GM19025 (cell line): ENCODE data around the gene YKT6.

Experiments used
- ATAC-seq: cut with Tn5 transposase; IDR thresholded peaks from one replicate; pipeline ENCODE4 v1.9.1; 2021; ENCODE audit warnings: mild to moderate bottlenecking, low read depth, moderate library complexity; ENCODE audit not compliant: unreplicated experiment

Gene YKT6

GRCh38 chr7:44200699-44201461, at the start of gene YKT6:
Gene YKT6, plus strand, starts transcription at chr7:44200978. Its CDS starts 158 bp downstream, at chr7:44201136.
- ATAC-seq: peak; percentile 99

- no peak for ATAC-seq
These were observed 48.8 kb upstream of the YKT6 start for GRCh38 chr7:44151956-44152355.

DNA sequence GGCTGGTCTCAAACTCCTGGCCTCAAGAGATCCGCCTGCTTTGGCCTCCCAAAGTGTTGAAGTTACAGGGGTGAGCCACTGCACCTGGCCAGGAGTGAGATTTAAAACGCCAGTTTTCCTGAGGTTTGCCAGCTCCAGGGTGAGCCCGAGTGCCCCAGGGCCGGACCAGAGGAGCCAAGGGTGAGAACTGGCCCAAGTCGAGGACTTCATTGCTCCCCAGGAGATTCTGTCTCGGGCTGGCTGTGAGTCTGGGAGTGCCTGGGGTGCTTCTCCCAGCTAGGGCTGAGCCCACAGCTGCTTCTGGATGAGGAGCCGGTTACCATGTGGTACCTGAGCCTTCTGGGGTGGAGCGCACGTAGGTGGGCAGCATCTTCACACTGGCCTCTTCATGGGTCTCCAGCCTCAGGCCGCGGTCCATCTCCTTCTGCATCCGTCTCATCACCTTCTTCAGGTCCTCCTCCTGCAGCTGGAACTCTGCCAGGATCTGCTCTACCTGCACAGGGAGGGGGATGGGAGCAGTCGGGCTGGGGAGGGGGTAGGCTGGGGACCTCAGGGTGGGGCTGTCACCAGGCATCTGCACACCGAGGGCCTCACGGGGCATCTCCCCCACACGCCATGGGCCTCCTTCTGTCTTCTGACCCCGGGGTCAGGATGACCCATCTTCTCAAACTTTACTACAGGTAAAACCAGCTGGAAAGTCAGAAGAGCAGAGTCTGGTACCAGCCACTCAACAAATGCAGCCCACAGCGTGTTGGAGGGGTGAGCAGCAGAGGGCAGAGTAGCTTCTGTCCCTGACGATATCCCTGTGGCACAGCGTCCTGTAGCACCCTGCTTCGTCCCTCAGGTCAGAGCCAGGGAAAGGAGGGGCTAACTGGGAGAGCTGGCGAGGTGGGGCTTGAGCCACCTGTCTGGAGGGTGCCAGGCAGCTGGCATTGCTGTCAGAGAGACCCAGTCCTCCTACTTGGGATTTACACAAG, 47.5 kb upstream of the YKT6 start:
- no peak for ATAC-seq

GRCh38 chr7:44153948-44154335, 46.8 kb upstream of the YKT6 start:
- no peak for ATAC-seq

DNA sequence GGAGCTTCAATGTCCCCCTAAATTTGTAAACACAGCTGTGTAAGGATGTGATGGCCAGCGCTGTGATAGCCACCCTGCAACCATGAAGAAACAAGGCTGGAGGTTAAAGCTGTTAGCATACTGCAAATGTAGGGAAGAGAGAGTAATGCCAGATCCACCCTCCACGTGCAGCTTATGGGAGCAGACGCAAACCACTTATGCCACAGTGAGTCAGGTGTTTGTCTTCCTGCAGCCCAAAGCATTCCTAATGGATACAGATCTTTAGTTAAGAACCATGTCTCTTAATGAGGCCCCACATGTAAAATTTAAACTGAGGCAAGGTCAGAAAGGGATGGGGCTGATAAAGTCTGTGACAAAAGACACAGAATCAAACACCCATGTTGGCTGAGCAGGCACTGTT, 46.1 kb upstream of the YKT6 start:
- no peak for ATAC-seq

- ATAC-seq: no peak
These were observed 45.3 kb upstream of the YKT6 start for GRCh38 chr7:44155191-44156185.

DNA sequence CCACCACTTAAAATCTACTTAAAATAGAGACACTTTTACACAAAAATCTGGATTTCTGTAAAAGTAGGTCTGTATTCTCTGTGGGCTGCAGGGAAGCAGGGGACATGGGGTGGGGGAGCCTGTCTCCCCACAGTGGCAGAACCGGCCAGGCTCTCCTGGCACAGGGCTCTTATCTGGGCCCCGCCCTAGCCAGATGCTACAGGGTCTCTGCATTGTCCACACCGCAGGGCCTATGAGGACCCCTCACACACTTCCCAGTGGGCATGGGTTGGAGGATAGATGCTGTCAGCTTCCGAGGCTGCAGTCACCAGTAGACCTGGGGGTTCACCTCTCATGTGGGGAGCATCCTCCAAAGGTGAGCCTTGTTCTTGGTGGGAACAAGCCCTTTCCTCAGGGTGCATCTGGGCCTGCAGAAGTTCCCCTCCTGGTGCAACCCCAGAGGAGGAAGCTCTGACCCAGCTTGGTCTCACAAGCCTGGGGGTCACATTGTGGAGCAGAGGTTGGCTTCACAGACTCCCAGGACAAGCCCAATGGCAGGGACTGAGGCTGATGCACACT, 44.2 kb upstream of the YKT6 start:
- no peak for ATAC-seq

DNA sequence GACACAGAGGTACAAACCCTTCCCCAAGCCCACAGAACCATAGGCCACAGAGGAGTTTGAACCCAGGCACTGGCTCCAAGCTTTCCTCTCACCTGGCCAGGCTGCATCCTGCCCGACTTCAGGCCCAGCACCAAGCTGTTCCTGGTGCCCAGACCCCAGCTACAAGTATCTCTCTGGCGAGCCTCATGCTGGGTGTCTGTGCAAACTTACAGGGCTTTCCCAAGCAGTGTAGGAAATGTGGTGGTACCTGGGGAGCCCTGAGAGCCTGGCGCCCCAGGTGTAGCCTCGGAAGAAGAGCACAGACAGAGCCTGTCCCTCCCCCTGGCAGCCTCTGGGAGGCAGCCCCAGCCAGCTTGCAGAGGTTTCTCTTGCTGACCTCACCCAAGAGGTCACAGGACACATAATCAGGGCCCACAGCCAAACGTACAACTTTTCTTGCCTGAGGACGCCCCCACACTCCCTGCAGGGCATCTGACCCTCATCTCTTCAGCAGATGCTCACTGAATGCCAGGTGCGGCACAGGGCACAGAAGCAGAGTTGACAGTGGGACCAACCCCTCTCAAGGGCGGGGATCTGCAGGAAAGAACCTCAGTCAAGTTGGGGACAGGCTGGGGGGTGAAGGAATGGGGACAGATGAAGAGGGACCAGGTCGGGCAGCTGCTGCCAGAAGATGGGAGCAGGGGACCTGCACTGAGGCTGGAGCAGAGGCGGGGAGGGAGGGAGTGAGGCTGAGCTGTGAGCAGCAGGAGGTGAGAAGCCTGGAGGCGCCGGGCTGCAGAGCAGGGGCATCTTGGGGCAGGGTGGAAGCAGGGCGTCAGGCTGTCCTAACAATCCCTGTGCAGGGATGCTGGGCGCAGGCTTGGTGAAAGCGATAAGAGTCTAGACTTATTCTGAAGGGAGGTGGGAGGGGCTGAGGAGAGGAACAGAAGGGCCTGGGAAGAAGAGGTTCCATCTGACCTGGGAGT, 43.4 kb upstream of the YKT6 start:
- ATAC-seq: no peak

GRCh38 chr7:44158096-44158872, 42.5 kb upstream of the YKT6 start:
- no peak for ATAC-seq

DNA sequence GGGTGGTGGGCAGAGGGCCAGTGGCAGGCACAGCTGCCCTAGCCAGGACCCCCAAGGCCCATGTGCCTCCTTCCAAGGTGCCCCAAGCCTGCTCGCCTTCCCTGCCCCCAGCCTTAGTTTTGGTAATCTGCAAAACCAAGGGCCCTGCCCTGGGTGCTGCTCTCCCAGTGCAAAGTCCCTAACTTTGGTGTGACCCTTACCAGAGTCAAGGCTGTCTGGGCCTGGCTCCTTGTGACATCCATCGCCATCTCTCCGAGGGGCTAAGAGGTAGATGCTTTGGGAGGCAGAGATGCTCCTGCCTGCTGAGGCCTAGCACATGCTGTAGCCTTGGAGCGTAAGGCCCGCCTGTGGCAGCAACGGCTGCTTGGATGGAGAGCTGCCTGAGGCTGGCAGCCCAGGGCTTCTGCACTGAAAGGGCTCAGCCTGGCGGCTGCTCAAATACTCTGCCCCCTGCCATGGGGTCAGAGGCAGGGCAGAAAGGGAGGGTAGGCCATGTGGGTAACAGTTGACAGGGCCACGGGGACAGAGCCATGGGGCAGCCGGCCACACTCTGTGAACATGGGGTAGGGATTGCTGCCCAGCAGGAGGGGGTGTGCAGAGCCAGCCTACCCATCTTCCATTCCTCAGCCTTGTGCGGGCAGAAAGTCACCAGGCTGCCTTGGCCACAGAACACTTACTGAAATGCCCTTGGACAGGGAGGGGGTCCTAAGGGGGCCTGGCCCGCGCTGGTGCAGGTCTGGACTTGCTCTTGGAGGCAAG, 41.7 kb upstream of the YKT6 start:
- ATAC-seq: no peak

DNA sequence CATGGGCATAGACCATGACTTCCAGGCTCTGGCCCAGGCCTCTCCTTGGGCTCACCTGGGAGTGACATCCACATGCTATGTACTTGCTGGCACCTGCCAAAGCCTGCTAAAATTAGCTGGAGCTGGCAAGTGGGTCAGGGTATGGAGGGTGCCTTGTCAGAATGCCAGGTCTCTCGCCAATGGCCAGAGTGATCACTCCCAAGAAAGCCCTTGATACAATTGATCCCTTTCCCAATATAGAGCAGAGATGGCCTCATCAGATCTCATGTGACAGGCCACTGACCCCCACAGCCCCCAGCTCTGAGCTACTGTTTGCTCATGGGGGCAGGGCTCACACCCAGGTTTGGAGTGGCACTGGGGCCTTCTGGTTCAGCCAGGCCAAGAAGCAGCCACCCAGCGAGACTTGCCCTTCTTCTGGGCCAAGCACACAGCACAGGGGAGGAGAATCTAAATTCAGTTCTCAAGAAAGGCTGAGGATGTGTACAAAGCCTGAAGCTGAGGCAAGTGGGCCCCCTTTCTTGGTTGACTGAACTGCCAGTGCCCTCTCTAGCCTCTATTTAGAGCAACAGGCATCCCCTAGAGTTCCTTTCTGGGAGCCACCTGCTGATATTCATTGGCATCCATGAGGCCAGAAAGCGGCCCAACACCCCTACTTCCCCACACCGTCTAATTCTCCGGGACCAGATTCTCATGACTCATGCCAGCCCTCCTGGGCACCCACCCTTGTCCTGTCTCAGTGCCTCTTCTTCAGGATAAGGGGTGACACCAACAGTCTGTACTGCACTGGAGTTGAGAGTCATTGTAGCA, 40.8 kb upstream of the YKT6 start:
- no peak for ATAC-seq

DNA sequence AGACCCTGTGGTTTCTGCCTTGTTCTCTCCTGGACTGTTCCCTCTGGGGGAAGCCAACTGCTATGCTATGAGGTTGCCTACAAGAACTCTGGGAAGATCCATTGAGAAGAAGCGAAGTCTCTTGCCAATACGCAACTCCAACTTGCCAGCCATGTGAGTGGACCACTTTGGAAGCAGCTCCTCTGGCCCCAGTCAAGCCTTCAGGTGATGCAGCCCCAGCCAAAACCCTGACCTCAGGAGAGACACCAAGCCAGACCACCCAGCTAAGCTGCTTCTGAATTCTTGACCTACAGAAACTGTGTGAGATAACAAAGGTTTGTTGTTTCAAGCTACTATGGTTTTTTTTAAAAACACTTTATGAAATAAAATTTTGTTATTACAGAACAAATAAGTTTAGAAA, 39.4 kb upstream of the YKT6 start:
- no peak for ATAC-seq

DNA sequence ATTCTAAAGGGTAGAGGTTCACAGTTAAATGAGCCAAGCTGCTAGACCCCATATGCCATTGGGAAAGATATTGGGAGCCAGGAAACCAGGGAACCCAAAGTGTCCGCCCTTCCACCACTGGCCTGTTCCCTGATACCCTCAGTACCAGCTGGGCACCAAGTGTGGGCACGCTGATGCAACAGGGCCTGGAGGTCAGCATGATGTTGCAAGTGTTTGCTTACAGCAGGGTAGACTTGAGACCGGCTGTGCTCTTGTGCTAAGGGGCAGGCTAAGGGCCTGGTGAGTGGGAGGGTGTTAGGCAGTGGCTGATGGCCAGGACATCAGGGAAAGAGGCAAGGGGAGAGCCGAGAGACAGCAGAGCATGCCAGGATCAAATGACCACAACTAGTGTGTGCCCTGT, 38.6 kb upstream of the YKT6 start:
- ATAC-seq: no peak

- ATAC-seq: no peak
These were observed 37.9 kb upstream of the YKT6 start for GRCh38 chr7:44162785-44163395.

GRCh38 chr7:44163591-44163990, 37.2 kb upstream of the YKT6 start:
- ATAC-seq: no peak

DNA sequence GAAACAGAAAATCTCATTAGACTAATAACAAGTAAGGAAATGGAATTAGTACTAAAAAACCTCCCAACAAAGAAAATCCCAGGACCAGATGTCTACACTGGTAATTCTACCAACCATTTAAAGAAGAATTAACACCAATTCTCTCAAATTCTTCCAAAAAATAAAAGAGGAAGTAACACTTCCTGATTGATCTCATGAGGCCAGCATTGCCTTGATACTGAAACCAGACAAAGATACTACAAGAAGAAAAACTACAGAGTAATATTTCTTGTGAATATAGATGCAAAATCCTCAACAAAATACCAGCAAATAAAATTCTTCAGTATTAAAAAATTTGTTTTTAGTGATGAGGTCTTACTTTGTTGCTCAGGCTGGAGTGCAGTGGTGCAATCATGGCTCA, 32.9 kb upstream of the YKT6 start:
- no peak for ATAC-seq
